ENCODE results near the gene LINC01488. TPM values are rescaled to one million over a fixed set of nuclear protein-coding genes. Genes with fewer than 3 reads are reported as not detected.

The LINC01488 gene
- total and polyA plus RNA-seq, 2 experiments from 2014 or later, result not detected

- Histone ChIP-seq H2AFZ (no peak overlapping the region), H3K4me1 (ENCODE audit: insufficient read depth) (no peaks in the 10 kb centered on the region), H3F3A (replicated peaks; ENCODE audit: low read depth) (no peaks in the 10 kb centered on the region), H4K20me1 (replicated peaks; ENCODE audit: insufficient read depth) (no peaks in the 10 kb centered on the region), H3K27me3 (ENCODE audit: insufficient read depth) (no peaks in the 10 kb centered on the region), H3K4me3 (no peak overlapping the region), H3K4me2 (no peak overlapping the region), H3K27ac (ENCODE audit: low read depth) (no peak overlapping the region), H3K36me3 (ENCODE audit: insufficient read depth) (no peaks in the 10 kb centered on the region), H3K9me2 (ENCODE audit: insufficient read depth) (0 out of 2 replicates have a peak, but pooled peaks cover 5% of the 10 kb centered on the region), H3K79me2 (replicated peaks; ENCODE audit: insufficient read depth) (no peaks in the 10 kb centered on the region)
- DNase-seq (ENCODE audit: low spot score) (no peak), ATAC-seq (no peak)
- Mint-ChIP-seq H3K27ac (no peak overlapping the region), H3K27me3 (ENCODE audit: insufficient read depth, low read depth, poor library complexity) (peaks cover 12% of the 10 kb centered on the region), H3K4me3 (no peak overlapping the region), H3K9me3 (peaks cover 23% of the 10 kb centered on the region), H3K4me1 (no peaks in the 10 kb centered on the region; the same call in 2 of the 3 replicates), H3K36me3 (ENCODE audit: low read depth) (peaks cover 19% of the 10 kb centered on the region)
- TF ChIP-seq ZNF331 (CRISPR knock-in tag; IDR thresholded peaks at IDR 0.05; ENCODE audit: low read depth) (no peak), ETS1 (IDR thresholded peaks at IDR 0.05) (no peak), NANOG (IDR thresholded peaks at IDR 0.05; ENCODE audit: borderline replicate concordance) (no peak)
- TF ChIP-seq, protein P1, sequence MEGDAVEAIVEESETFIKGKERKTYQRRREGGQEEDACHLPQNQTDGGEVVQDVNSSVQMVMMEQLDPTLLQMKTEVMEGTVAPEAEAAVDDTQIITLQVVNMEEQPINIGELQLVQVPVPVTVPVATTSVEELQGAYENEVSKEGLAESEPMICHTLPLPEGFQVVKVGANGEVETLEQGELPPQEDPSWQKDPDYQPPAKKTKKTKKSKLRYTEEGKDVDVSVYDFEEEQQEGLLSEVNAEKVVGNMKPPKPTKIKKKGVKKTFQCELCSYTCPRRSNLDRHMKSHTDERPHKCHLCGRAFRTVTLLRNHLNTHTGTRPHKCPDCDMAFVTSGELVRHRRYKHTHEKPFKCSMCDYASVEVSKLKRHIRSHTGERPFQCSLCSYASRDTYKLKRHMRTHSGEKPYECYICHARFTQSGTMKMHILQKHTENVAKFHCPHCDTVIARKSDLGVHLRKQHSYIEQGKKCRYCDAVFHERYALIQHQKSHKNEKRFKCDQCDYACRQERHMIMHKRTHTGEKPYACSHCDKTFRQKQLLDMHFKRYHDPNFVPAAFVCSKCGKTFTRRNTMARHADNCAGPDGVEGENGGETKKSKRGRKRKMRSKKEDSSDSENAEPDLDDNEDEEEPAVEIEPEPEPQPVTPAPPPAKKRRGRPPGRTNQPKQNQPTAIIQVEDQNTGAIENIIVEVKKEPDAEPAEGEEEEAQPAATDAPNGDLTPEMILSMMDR (conservative IDR thresholded peaks at IDR 0.05; ENCODE audit: low read depth in 2 of 2), result no peak
- TF ChIP-seq, protein P2, sequence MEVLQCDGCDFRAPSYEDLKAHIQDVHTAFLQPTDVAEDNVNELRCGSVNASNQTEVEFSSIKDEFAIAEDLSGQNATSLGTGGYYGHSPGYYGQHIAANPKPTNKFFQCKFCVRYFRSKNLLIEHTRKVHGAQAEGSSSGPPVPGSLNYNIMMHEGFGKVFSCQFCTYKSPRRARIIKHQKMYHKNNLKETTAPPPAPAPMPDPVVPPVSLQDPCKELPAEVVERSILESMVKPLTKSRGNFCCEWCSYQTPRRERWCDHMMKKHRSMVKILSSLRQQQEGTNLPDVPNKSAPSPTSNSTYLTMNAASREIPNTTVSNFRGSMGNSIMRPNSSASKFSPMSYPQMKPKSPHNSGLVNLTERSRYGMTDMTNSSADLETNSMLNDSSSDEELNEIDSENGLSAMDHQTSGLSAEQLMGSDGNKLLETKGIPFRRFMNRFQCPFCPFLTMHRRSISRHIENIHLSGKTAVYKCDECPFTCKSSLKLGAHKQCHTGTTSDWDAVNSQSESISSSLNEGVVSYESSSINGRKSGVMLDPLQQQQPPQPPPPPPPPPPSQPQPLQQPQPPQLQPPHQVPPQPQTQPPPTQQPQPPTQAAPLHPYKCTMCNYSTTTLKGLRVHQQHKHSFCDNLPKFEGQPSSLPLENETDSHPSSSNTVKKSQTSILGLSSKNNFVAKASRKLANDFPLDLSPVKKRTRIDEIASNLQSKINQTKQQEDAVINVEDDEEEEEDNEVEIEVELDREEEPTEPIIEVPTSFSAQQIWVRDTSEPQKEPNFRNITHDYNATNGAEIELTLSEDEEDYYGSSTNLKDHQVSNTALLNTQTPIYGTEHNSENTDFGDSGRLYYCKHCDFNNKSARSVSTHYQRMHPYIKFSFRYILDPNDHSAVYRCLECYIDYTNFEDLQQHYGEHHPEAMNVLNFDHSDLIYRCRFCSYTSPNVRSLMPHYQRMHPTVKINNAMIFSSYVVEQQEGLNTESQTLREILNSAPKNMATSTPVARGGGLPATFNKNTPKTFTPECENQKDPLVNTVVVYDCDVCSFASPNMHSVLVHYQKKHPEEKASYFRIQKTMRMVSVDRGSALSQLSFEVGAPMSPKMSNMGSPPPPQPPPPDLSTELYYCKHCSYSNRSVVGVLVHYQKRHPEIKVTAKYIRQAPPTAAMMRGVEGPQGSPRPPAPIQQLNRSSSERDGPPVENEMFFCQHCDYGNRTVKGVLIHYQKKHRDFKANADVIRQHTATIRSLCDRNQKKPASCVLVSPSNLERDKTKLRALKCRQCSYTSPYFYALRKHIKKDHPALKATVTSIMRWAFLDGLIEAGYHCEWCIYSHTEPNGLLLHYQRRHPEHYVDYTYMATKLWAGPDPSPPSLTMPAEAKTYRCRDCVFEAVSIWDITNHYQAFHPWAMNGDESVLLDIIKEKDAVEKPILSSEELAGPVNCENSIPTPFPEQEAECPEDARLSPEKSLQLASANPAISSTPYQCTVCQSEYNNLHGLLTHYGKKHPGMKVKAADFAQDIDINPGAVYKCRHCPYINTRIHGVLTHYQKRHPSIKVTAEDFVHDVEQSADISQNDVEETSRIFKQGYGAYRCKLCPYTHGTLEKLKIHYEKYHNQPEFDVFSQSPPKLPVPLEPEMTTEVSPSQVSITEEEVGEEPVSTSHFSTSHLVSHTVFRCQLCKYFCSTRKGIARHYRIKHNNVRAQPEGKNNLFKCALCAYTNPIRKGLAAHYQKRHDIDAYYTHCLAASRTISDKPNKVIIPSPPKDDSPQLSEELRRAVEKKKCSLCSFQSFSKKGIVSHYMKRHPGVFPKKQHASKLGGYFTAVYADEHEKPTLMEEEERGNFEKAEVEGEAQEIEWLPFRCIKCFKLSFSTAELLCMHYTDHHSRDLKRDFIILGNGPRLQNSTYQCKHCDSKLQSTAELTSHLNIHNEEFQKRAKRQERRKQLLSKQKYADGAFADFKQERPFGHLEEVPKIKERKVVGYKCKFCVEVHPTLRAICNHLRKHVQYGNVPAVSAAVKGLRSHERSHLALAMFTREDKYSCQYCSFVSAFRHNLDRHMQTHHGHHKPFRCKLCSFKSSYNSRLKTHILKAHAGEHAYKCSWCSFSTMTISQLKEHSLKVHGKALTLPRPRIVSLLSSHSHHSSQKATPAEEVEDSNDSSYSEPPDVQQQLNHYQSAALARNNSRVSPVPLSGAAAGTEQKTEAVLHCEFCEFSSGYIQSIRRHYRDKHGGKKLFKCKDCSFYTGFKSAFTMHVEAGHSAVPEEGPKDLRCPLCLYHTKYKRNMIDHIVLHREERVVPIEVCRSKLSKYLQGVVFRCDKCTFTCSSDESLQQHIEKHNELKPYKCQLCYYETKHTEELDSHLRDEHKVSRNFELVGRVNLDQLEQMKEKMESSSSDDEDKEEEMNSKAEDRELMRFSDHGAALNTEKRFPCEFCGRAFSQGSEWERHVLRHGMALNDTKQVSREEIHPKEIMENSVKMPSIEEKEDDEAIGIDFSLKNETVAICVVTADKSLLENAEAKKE (CRISPR knock-in tag; IDR thresholded peaks at IDR 0.05), result no peak
Observed at GRCh38 chr11:69513196-69513595, 31.7 kb downstream of the LINC01488 start.
